Activated naive CD8-positive, alpha-beta T cell treated with anti-CD3 and anti-CD28 coated beads for 36 hours (primary cell): Measurements from ENCODE around the gene CLEC2D. TPM values are rescaled to one million over a fixed set of nuclear protein-coding genes. Genes with fewer than 3 reads are reported as not detected.
"Not testable (repeated sequence)": the region's sequence is repeated elsewhere in the genome, so short reads cannot be mapped to it uniquely, and the experiment has no call there.

ENCODE experiments used
- DNase-seq: peaks from one replicate; pipeline ENCODE4 v3.0.0; 2021
- H3K27ac Mint-ChIP-seq: one replicate; pipeline ENCODE4 v1.8.0; 2022; ENCODE audit warnings: mild to moderate bottlenecking, moderate library complexity, mixed read lengths
- H3K27me3 Mint-ChIP-seq: one replicate; pipeline ENCODE4 v1.8.0; 2022; ENCODE audit warnings: mild to moderate bottlenecking, mixed read lengths
- H3K36me3 Mint-ChIP-seq: one replicate; pipeline ENCODE4 v1.8.0; 2021; ENCODE audit warnings: mild to moderate bottlenecking, mixed read lengths
- H3K4me1 Mint-ChIP-seq: one replicate; pipeline ENCODE4 v1.8.0; 2021; ENCODE audit warnings: mixed read lengths
- H3K4me3 Mint-ChIP-seq: one replicate; pipeline ENCODE4 v1.8.0; 2022; ENCODE audit warnings: mild to moderate bottlenecking, moderate library complexity, mixed read lengths
- H3K9me3 Mint-ChIP-seq: one replicate; pipeline ENCODE4 v1.8.0; 2022; ENCODE audit warnings: mixed read lengths
- total RNA-seq, 2 experiments: library from RNA; stranded (reverse); gene quantifications; one replicate each; pipeline ENCODE4 v1.2.3, GENCODE V29; 2021

CLEC2D gene
- total RNA-seq, 2 experiments from 2014 or later, result 270 to 290 TPM

GRCh38 chr12:9739404-9740105 lies 70.0 kb downstream of the CLEC2D start:
- Mint-ChIP-seq H3K4me1 (peaks cover 57% of the 10 kb centered on the region), H3K27ac (peak overlapping the region; percentile 63), H3K36me3 (peaks cover 18% of the 10 kb centered on the region), H3K9me3 (peaks cover 17% of the 10 kb centered on the region), H3K4me3 (peak overlapping the region; percentile 55)
- not testable (repeated sequence) for H3K27me3 Mint-ChIP-seq, DNase-seq

GRCh38 chr12:9740106-9740750 lies 70.7 kb downstream of the CLEC2D start:
- peak overlapping the region; percentile 51 for H3K4me3 Mint-ChIP-seq
- peak overlapping the region; percentile 55 for H3K27ac Mint-ChIP-seq
- no peak for DNase-seq
- peaks cover 16% of the 10 kb centered on the region for H3K36me3 Mint-ChIP-seq
- peaks cover 14% of the 10 kb centered on the region for H3K9me3 Mint-ChIP-seq
- peaks cover 63% of the 10 kb centered on the region for H3K4me1 Mint-ChIP-seq
- H3K27me3 Mint-ChIP-seq, result no peaks in the 10 kb centered on the region

- Mint-ChIP-seq H3K4me1 (peaks cover 57% of the 10 kb centered on the region), H3K9me3 (peaks cover 10% of the 10 kb centered on the region), H3K4me3 (peak overlapping the region; percentile 70), H3K27me3 (no peaks in the 10 kb centered on the region), H3K36me3 (peaks cover 16% of the 10 kb centered on the region), H3K27ac (peak overlapping the region; percentile 85)
- DNase-seq, result peak; percentile 73
Measured at GRCh38 chr12:9741726-9742125, 72.2 kb downstream of the CLEC2D start.

DNA sequence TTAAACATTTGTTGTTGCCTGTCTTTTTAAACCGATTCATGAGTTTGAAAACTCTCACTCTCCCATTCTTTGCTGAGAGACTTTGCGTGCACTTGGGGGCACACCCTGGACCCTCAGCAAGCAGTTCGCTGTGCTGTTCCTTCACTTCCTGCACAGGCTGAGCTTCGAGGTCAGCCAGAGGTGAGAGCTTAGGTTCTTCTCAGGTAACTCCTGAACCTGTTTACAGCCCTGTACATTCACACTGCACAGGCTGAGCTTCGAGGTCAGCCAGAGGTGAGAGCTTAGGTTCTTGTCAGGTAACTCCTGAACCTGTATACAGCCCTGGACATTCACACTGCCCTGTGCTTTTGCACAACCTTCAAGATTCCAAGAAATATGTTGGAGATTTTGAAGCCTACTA lies 73.1 kb downstream of the CLEC2D start:
- Mint-ChIP-seq H3K27me3 (no peaks in the 10 kb centered on the region), H3K4me1 (peaks cover 50% of the 10 kb centered on the region), H3K9me3 (peaks cover 10% of the 10 kb centered on the region), H3K36me3 (peaks cover 16% of the 10 kb centered on the region), H3K27ac (peak overlapping the region; percentile 85), H3K4me3 (peak overlapping the region; percentile 67)
- no peak for DNase-seq

GRCh38 chr12:9745199-9745598 lies 75.7 kb downstream of the CLEC2D start:
- peaks cover 4% of the 10 kb centered on the region for H3K36me3 Mint-ChIP-seq
- peaks cover 3% of the 10 kb centered on the region for H3K9me3 Mint-ChIP-seq
- no peak overlapping the region for H3K4me3 Mint-ChIP-seq
- peaks cover 37% of the 10 kb centered on the region for H3K4me1 Mint-ChIP-seq
- DNase-seq, result no peak
- H3K27ac Mint-ChIP-seq, result no peak overlapping the region
- no peaks in the 10 kb centered on the region for H3K27me3 Mint-ChIP-seq

Other genes starting within 250 kb of the CLEC2D start
- not detected for gene KLRB1, start 61.8 kb upstream of the CLEC2D start, total RNA-seq
- gene CLECL1, start 63.4 kb downstream of the CLEC2D start, total RNA-seq, result 1 to 10 TPM; 6.4 to 7.0 TPM
- 100 to 1,000 TPM; 143 to 152 TPM for gene CD69, start 91.2 kb downstream of the CLEC2D start, total RNA-seq
- not detected for gene KLRF1, start 157.8 kb downstream of the CLEC2D start, total RNA-seq
- gene CLEC2B, start 199.6 kb downstream of the CLEC2D start, total RNA-seq, result 10 to 100 TPM; 21.1 to 25.6 TPM
- not detected for gene KLRF2, start 211.8 kb downstream of the CLEC2D start, total RNA-seq